GM21367 (cell line): ENCODE data around the gene IL1RAPL2.

Experiments
- ATAC-seq: cut with Tn5 transposase; IDR thresholded peaks from one replicate; pipeline ENCODE4 v1.9.1; 2021; ENCODE audit not compliant: unreplicated experiment

Gene IL1RAPL2

DNA sequence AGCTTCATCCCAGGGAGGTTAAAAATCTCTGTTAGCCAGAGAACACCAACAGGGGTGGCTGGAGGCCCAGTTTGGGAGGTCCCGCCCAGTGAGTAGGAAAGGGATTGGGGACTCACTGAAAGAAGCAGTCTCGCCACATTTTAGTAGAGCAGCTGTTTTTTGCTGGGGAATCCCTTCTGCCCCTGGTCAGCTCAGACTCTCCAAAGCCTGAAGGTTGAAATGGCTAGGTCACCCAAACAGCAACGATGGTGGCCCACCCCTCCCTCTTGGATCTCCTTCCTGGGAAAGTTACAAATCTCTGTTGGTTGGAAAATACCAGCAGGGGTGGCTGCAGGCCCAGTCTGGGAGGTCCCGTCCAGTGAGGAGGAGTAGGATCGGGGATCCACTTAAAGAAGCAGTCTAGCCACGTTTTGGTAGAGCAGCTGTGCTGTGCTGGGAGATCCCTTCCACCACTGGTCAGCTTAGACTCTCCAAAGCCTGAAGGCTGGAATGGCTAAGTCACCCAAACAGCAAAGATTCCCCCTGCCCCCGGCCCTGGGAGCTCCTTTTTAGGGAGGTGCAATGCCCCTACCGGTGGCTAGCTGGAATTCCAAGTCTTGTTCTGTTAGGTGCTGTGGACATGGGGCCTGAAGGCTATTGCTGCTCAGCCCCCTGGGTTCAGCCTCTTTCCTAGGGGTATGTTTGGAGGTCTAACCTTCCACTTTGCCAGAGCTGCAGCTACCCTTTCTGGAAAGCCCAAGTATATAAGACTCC is 694.5 kb downstream of the IL1RAPL2 start:
- ATAC-seq, result no peak

DNA sequence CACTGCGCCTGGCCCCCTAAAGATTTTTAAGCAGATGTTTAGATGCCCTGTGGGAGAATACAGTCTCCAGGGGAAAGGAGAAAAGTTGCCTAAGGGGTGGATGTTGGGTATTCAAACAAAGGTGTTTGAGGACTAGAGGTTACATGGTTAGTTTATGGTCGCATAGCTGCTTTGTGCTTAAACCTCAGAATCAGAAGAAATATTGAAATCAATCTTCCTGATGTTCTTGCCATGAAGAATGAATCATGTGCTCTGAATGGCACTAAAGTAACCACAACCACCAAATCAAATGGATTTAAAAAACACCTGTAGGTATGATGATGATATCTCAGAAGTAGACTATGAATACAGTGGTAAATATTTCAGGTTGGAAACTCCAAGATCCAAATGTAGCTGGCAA is 697.2 kb downstream of the IL1RAPL2 start:
- no peak for ATAC-seq

DNA sequence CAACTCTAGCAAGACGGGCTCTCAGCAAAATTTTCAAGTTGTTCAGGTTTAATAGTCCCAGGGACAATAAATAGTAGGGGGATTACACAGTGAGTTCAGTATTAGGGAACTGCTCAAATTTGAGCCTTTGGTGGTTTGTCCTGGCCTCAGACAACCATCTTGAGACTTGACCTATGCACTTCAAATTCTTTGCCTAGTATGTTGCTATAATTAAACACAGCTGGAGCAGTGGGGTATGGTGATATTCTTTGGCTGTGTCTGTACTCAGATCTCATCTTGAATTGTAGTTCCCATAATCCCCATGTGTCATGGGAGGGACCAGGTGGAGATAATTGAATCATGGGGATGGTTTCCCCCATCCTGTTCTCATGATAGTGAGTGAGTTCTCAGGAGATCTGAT is 697.8 kb downstream of the IL1RAPL2 start:
- no peak for ATAC-seq

DNA sequence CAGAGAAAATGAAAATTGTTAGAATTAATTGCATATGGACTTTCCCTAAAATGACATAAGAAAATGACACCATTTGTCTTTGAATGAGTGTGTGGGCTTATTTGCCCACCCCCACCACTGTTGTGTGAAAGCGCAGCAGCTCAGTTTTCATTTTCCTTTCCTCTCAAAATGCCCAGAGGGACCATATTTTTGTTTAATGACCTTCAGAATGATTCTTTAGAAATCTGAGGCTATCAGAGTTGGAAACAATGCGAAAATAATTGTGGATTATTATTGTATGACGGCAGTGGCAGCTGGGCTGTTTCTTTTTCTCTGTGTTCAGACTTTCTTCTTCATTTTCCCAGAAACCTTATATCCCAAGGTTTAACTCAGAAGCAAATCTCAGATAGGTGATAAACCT is 699.1 kb downstream of the IL1RAPL2 start:
- ATAC-seq, result no peak

DNA sequence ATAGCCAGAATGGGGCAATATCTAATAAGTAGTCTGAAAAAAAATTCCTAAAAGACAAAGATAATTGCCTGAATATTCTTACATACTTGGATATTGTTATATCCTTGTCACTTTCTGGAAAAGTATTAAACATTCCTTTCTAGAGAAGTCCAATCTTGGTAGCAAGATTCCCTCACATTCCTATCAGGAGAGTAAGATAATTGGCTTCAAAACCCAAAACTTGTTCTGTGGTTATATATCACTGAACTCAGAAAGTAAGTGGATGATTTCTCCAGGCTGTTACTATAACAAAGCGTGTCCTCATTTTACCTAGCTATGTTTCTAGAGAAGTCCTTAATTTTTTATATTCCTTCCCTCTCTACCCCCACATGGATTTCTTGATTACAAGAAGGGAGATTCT is 700.5 kb downstream of the IL1RAPL2 start:
- ATAC-seq, result no peak

DNA sequence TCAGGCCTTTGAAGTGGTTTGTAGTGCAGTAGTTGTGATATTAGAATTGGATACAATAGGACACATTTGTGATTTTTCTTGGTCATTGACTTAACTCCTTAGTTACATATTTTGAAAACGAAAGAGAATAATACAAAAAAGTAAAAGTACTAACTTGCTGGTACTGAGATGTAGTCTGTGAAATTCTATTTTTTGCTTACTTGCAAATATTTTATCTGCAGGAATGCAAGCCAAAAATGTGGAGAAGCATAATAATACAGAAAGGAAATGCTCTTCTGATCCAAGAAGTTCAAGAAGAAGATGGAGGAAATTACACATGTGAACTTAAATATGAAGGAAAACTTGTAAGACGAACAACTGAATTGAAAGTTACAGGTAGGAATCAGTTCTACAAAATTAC is 701.2 kb downstream of the IL1RAPL2 start:
- no peak for ATAC-seq

DNA sequence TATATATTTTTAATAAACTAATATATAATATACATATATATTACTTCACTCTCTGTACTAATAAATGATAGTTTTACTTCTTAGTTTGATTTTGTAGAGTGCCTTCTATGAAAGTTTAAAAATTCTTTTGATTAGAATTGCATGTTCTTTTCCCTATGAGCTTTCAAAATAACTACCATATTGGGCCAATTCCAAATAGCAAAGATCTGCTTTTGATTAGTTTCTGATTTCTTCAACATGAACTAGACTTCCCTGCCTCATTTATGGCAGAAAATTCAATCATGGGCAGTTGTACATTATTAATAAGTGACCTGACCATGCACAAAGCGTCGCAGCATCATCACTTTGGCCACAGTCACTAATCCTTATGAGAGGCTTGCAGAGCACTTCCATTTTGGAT is 703.4 kb downstream of the IL1RAPL2 start:
- ATAC-seq, result no peak

DNA sequence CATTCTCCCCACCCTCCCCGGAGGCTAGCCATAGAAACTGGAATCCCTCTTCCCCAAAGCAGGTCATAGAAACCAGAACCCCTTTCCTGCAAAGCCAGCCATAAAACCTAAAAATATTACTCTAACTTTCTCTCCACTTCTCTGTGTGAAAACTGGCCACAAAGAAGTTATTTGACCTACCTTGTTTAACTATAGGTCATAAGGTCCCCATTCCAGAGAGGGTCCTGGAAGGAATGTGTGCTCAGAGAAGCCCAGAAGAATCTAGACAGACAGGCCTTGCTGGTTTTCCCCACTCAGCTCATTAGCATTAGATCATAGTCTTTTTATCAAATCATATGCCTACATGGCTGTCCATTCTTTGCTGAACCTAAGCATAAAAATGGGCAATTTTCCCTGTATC is 707.3 kb downstream of the IL1RAPL2 start:
- no peak for ATAC-seq

DNA sequence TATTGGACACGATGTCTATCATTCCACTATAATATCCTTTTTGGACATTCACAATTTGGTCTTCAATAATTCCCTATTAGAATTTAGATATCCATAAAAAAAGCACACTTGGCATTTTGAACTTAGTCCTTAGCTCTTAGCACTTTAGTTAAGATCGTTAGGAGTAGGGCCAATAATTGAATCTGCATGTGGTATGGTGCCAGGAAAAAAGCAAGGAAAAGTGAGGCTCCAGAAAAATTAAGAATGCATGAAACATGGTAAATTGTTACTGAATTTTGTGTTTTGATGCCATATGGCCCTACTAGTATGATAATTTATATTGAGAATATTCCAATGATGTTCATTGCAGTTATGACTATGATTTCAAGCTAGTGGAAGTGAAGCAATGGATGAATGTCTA is 708.1 kb downstream of the IL1RAPL2 start:
- ATAC-seq, result no peak

DNA sequence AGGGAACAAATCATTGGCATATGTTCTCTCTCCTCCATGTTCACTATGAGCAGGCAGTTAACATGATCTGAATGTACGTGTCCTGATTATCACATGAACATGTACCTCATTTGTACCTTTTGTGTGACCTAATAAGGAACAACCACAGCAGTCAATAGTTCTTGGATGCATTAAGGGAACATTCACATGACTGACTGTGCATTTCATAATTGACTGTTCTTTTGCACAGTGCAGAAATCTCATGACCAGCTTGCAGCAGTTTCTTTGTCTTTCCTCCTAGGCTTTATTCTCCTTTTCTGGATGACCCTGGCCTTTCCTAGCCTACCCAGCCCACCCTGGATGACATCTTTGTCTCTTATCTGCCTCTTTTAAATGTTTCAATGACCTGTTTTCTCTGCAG is 711.1 kb downstream of the IL1RAPL2 start:
- no peak for ATAC-seq

DNA sequence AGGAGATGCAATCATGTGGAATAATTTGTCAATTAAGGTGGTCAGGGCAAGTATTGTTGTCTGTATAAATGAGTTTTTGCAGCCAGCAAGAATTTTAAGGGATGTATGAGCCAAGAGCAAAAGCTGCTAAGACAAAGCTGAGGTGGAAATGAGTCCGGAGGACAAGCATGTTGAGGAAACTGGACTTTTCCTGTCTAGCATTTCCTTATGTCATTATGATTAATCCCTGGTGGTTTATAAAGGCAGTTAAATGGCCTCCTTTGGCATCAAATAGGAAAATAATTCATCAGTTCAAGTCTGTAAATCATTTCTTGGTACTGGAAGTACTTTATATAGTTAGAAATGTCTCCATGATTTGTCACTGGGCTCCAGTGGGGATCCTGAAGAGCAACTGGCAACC is 716.1 kb downstream of the IL1RAPL2 start:
- ATAC-seq, result no peak

DNA sequence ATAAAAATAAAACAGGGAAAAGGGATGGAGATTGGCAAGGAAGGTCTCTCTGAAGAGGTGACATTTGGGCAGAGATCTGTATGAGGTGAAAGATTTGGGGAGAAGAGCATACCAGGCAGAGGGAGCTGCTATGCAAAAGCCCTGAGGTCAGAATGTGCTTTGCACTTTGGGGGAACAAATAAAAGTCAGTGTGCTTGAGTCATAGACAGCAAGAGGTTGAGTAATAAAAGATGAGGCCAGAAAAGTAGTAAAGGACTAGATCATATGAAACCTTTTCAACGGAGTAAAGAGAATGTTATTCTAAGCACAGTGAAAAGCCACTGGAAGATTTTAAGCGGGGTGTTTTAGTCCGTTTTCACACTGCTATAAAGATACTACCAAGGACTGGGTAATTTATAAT is 731.0 kb downstream of the IL1RAPL2 start:
- no peak for ATAC-seq

DNA sequence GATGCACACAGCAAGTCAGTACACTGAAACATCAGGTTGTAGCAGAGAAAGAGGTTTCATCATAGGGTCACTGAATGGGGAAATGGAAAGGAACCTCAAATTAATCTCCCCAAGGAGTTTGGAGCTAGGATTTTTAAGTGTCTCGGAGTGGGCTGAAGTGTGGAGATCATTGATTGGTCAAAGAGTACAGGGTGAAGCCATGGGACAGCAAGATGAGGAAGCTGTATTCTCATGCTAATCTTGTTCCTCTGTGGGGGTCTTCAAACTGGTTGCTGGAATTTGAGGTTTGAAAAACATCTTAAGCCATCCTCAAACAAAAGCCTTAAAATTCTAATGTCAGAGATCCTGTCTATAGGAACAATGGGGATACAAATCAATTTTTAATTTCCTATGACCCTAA is 733.3 kb downstream of the IL1RAPL2 start:
- ATAC-seq, result no peak

DNA sequence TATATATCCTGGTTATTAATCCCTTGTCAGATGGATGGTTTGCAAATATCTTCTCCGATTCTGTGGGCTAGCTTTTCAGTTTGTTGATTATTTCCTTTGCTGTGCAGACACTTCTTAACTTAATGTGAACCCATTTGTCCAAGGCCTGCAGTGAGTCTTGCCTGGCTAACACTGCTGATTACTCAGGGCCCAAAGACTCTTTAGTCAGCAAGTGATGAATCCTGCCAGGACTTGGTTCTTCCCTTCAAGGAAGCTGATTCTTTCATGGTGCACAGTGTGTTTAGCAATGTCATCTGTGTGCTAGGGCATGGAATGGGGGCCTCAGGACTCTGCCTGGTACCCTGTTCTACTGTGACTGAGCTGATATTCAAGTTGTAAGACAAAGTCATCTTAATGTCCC is 736.2 kb downstream of the IL1RAPL2 start:
- no peak for ATAC-seq

DNA sequence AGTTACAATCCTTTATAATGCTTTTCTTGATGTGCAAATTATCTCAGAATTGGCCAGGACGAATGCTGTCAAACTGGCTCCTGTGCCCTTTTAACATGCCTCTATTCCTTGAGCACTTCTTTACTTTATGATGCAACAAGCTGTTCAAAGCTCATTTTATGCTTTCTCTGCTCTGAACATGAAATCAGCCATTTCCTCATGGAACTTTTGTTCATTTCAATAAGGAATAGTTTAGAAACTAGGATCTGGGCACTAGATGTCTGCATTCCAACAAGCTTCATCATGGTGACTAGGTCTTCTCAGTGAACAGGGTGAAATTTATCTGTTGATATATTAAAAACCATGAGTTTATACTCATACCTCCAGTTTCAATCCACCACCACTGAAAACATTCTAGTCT is 741.8 kb downstream of the IL1RAPL2 start:
- ATAC-seq, result no peak

DNA sequence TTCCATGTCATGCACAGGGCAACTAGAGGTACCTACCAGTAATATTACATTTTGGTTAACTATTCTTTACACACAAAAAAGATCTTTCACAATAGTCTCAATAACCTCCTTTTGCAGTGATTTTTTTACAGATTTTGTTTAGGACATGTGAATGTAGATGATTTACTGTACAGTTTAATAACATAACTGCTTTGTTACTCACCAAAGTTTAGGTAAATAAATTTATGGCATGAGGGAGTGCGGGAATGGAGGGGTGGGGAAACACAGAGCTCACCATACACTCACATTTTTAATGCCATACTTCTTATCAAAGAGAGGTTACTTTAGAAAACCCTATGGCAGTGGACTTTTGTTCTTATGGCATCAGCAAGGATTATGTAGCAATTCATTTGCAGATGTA is 747.6 kb downstream of the IL1RAPL2 start:
- ATAC-seq, result no peak

DNA sequence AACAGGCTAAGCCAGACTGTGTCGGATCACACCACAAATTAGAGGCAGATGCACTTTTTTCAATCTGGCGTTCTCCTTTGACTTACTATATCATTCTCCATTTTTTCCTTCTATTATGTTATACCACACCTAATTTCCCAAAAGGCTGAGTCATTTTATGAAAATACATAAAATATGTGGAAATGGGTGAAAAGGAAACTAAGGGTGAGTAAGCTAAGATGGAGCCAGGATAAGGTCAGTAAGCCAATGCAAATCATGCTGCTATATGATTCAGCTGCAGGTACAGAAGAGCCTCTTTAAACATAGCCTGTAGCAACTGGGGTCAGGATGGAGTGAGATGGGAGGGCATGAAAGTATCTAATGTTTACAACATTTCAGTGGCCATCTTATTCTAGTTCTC is 748.5 kb downstream of the IL1RAPL2 start:
- ATAC-seq, result no peak

DNA sequence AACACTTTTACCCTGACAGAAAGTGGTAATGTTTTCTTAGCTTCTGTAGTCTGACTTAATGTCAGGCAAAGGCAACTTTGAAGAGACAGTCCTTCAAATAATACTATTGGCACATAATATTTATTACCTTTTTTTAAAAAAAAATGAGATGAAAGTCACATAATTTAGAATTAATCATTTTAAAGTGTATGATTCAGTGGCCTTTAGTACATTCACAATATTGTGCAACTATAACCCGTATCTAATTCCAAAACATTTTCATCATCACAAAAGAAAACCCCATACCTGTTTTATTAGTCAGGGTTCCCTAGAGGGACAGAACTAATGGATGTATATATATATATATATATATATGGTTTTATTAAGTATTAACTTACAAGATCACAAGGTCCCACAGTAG is 749.2 kb downstream of the IL1RAPL2 start:
- ATAC-seq, result no peak

DNA sequence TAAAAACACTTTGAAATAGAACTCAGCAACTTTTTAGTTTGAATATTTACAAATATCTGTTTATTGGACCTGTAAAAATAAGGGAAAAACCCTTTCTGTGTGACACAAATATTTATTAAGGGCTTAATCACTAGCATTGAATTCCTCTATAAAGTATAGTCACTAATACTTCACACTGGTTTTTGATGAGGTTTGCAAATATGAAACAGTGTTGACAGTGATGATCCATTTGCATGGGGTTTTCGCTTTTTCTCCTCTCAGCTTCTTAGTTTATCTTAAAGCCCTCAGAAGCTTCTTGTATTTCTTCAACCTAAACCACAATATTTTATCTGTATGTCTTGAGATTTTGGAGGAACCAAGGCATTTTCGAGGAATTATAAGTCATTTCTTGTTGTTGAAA is 751.1 kb downstream of the IL1RAPL2 start:
- ATAC-seq, result no peak

DNA sequence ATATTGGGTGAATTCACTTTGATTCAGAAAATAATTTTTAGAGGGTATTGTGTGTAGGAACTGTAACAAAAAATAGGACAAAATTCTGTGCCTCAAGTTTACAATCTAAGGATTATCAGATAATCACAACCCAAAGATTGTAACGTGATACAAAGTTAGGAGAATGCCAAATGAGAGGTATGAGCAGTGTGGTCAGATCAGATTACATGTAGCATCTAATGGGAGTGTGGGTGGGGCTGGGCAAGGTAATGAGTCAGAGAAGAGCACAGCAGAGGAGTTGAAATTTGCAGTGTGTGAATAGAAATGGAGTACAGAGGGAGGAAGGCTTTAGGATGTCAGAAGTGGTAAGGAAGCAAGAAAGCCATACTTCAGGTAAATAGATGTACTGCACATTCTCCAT is 757.9 kb downstream of the IL1RAPL2 start:
- no peak for ATAC-seq

DNA sequence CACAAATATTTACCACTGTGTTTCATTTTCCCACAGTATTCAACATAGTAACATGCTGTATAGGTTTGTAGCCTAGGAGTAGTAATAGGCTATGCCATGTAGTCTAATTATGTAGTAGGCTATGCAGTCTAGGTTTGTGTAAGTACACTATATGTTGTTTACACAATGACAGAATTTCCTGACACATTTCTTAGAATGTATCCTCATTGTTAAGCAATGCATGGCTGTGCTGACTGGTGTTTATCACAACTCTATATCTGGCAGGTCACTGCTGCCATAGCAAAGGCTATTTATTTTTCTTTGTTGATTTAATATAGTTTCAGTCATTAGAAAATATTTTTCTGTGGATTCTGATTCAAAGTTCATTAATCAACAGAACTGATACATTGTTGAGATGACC is 762.8 kb downstream of the IL1RAPL2 start:
- no peak for ATAC-seq

DNA sequence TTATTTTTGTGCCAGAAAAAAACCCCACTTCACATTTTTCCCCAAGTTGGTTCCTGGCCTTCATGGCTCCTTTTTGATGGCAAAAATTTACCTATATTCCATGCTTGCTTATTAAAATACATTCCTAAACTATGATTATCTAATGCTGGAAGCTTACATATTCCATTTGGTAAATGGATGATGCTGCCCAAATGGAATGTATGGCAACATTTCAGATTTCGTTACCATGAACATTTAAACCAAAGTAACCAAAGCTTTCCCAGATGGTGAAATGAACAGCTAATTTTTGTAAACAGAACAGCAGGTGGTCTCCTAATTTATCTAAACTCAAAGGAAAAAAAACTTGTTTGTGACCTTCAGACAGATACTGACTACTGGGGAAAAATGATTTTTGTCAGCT is 765.2 kb downstream of the IL1RAPL2 start:
- ATAC-seq, result no peak

DNA sequence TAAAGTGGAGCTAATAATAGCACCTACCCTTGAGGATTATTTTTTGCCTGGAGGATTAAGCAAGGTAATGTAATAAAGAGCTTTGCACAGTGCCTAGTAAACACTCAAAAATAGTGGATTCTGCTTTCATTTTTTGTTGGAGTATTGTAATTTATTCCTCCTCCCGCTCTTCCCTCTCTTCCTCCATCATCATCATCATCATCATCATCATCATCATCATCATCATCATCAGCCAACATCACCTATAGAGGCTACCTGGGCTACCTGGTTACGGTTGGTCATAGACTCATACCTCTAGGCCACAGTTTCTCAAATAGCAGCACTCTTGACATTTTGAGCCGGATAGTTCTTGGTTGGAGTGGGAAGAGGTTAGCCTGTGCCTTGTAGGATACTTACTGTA is 781.4 kb downstream of the IL1RAPL2 start:
- no peak for ATAC-seq
